ENCODE results near the gene UBAP2L.
"Not testable (repeated sequence)": the region's sequence is repeated elsewhere in the genome, so short reads cannot be mapped to it uniquely, and the experiment has no call there.

The UBAP2L gene

DNA sequence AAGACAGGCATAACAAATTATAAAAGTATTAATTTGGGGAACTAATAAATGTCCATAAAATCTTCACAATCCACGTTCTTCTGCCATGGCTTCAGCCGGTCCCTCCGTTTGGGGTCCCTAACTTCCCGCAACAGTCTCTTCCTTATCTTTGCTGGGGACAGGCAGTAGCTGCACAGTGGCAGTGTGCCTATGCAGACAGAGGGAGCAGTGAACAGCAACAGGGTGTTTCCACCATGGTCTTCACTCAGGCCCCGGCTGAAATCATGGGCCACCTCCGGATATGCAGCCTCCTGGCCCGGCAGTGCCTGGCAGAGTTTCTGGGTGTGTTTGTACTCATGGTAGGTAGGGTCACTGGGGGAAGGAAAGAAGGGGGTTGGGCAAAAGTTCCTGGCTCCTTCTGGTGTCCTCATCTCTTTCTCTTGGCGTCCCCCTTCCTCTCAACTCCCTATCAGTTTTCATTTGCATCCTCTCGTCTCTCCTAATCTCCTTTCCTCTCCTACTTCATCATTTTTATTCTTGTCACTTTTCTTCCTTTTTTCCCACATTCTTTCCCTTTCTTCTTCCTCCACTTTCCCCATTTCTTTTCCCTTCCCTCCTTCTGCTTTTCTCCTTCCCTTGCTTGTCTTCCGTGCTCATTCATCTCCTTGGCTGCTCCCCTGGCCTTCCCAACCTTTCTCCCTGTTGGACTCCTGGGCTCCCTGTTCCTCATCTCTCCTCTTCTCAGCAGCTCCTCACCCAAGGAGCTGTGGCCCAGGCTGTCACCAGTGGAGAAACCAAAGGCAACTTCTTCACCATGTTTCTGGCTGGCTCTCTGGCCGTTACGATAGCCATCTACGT is 91.7 kb downstream of the UBAP2L start:
- DNase-seq, ATAC-seq: not testable (repeated sequence)

DNA sequence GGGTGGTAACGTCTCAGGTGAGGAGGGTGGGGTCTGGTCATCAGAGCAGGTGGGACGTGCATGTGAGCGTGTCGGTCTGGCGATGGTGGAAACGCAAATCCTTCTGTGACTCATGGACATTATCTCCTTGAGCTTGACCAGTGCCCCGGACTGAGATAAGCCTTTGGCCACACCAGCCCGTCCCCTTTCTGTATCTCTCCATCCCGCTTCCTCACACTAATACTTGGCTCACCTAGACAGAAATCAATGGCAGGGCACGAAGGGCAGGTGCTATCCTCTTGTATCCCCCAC is 92.3 kb downstream of the UBAP2L start:
- DNase-seq (no peak), ATAC-seq (no peak)

DNA sequence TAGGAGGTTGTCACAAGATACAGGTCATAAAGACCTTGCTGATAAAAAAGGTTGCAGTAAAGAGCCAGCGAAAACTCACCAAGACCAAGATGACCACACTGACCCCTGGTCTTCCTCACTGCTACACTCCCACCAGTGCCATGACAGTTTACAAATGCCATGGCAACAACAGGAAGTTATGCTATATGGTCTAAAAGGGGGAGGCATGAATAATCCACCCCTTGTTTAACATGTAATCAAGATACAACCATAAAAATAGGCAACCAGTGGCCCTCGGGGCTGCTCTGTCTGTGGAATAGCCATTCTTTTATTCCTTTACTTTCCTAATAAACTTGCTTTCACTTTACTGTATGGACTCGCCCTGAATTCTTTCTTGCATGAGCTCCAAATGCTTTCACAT is 93.5 kb downstream of the UBAP2L start:
- not testable (repeated sequence) for ATAC-seq, DNase-seq

DNA sequence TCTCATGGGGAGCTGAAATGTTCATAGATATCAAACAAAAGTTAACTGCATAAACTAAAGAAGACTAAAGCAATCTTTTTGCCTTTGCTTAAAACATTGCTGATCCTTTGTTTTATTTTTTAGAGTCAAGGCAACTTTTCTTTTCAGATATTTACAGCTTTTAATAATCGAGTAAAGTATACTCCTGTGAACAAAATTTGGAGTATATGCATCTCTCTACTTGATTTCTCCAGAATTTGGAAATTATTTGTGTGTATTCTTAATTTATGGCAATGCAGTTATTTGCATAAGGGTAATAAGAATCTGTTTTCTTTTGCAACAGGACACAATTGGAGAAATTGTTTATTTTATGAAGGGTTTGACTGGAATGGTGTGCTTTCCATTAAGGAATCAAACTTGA is 95.9 kb downstream of the UBAP2L start:
- ATAC-seq (no peak), DNase-seq (no peak)

DNA sequence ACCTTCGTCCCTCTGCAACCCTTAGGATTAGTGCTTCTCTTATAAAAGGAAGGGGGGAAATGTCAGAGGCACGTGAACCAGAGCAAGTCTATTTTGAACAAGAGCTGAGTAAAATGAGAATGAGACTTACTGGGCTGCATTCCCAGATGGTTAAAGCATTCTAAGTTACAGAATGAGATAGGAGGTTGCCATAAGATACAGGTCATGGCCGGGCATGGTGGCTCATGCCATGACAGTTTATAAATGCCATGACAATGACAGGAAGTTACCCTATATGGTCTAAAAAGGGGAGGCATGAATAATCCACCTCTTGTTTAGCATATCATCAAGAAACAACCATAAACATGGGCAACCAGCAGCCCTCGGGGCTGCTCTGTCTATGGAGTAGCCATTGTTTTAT is 97.6 kb downstream of the UBAP2L start:
- ATAC-seq = no peak
- DNase-seq = no peak
